ENCODE measurements around the gene ATP6V0B. TPM values are rescaled to one million over a fixed set of nuclear protein-coding genes. Genes with fewer than 3 reads are reported as not detected.

The ATP6V0B gene
- total RNA-seq, 1 donor from 2014 or later = 115 TPM

- intact Hi-C loops (cut with DNase I) = no loop called here
These were observed 11.3 kb downstream of the ATP6V0B start for GRCh38 chr1:43985984-43986595.

DNA sequence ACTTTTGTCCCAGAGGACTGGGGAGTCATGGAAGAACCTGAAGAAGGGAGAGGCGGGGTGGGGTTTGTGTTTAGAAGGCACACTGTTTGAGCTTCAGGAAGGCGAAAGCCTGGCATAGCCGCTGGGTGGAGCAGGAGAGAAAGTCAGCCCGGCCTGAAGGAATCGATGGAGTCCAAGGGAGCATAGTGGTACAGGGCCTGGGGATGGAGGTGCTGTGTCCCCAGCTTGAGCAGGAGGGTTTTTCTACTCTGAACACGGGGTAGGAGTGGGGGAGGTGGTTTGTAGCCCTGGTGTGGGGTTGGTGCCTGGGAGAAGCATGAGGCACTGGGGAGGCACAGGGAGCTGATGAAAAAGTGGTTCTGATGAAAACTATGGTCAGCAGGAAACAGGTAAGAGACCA is 12.0 kb downstream of the ATP6V0B start:
- no peaks in the 10 kb centered on the region for H3K36me3 ChIP-seq
- no peak for DNase-seq (ENCODE audit: low spot score in 2 of 2)
- H3K27ac ChIP-seq = no peak overlapping the region
- TF ChIP-seq, protein P1, sequence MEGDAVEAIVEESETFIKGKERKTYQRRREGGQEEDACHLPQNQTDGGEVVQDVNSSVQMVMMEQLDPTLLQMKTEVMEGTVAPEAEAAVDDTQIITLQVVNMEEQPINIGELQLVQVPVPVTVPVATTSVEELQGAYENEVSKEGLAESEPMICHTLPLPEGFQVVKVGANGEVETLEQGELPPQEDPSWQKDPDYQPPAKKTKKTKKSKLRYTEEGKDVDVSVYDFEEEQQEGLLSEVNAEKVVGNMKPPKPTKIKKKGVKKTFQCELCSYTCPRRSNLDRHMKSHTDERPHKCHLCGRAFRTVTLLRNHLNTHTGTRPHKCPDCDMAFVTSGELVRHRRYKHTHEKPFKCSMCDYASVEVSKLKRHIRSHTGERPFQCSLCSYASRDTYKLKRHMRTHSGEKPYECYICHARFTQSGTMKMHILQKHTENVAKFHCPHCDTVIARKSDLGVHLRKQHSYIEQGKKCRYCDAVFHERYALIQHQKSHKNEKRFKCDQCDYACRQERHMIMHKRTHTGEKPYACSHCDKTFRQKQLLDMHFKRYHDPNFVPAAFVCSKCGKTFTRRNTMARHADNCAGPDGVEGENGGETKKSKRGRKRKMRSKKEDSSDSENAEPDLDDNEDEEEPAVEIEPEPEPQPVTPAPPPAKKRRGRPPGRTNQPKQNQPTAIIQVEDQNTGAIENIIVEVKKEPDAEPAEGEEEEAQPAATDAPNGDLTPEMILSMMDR (IDR thresholded peaks at IDR 0.05) = no peak
- no peaks in the 10 kb centered on the region for H3K27me3 ChIP-seq
- H3K4me3 ChIP-seq = no peak overlapping the region
- no peaks in the 10 kb centered on the region for H3K9me3 ChIP-seq
- intact Hi-C loops (cut with DNase I) = no loop called here
- peaks cover 6 to 8% of the 10 kb centered on the region in 2 donors for H3K4me1 ChIP-seq

More at GRCh38 chr1:43985984-43986595, 11.3 kb downstream of the ATP6V0B start:
- no peak overlapping the region for H3K27ac ChIP-seq
- H3K4me3 ChIP-seq = no peak overlapping the region
- no peak for DNase-seq (ENCODE audit: low spot score in 2 of 2)
- H3K4me1 ChIP-seq = peaks cover 6 to 7% of the 10 kb centered on the region in 2 donors
- TF ChIP-seq, protein P1 (IDR thresholded peaks at IDR 0.05) = no peak
- H3K36me3 ChIP-seq = no peaks in the 10 kb centered on the region
- no peaks in the 10 kb centered on the region for H3K27me3 ChIP-seq
- H3K9me3 ChIP-seq = no peaks in the 10 kb centered on the region

GRCh38 chr1:43987159-43987902 is 12.6 kb downstream of the ATP6V0B start:
- no peak for DNase-seq (ENCODE audit: low spot score in 2 of 2)
- Histone ChIP-seq H3K9me3 (no peaks in the 10 kb centered on the region), H3K27ac (no peak overlapping the region), H3K36me3 (no peaks in the 10 kb centered on the region), H3K4me1 (peaks cover 6 to 12% of the 10 kb centered on the region in 2 donors), H3K27me3 (no peaks in the 10 kb centered on the region), H3K4me3 (no peak overlapping the region)
- intact Hi-C loops (cut with DNase I) = no loop called here
- TF ChIP-seq, protein P1 (IDR thresholded peaks at IDR 0.05) = no peak

- no peaks in the 10 kb centered on the region for H3K36me3 ChIP-seq
- peaks cover 6 to 12% of the 10 kb centered on the region in 2 donors for H3K4me1 ChIP-seq
- intact Hi-C loops (cut with DNase I) = loop anchor here (1.0 to 10.0 kb wide), 5 partner anchors 16 to 1656 kb away; partner anchors contain the start of genes ATP6V0B, FOXJ3 and IPO13
- H3K27ac ChIP-seq = peak overlapping the region; percentile 72 to 80
- TF ChIP-seq, protein P1 (IDR thresholded peaks at IDR 0.05) = no peak
- no peaks in the 10 kb centered on the region for H3K9me3 ChIP-seq
- no peaks in the 10 kb centered on the region for H3K27me3 ChIP-seq
- DNase-seq (ENCODE audit: low spot score in 2 of 2) = no peak
- peak overlapping the region; percentile 71 to 72 for H3K4me3 ChIP-seq
These were observed 15.8 kb downstream of the ATP6V0B start for GRCh38 chr1:43990271-43991199.

DNA sequence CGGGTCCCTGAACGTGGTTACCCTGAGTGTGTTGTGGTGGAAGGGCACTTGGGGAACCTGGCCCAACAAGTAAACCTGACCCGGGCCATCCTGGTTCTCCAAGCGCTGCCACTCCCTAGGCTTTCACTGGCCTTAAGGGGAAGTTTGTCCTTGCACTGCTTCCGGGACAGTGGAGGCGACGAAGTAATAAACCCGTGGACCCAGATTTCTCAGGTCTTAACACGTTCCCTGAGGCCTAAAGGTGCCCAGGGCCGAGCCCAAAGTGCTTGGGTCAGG is 16.4 kb downstream of the ATP6V0B start:
- no peaks in the 10 kb centered on the region for H3K9me3 ChIP-seq
- H3K27me3 ChIP-seq = no peaks in the 10 kb centered on the region
- TF ChIP-seq, protein P1 (IDR thresholded peaks at IDR 0.05) = no peak
- intact Hi-C loops (cut with DNase I) = loop anchor here (1.0 to 10.0 kb wide), 5 partner anchors 17 to 1656 kb away; partner anchors contain the start of genes ATP6V0B, FOXJ3 and IPO13
- peak overlapping the region; percentile 71 to 72 for H3K4me3 ChIP-seq
- no peak for DNase-seq (ENCODE audit: low spot score in 2 of 2)
- H3K4me1 ChIP-seq = peaks cover 9 to 15% of the 10 kb centered on the region in 2 donors
- no peaks in the 10 kb centered on the region for H3K36me3 ChIP-seq
- H3K27ac ChIP-seq = peak overlapping the region; percentile 72 to 80
